Panc1 (cell line): ENCODE results near the gene KMT2A. TPM values are rescaled to one million over a fixed set of nuclear protein-coding genes. Genes with fewer than 3 reads are reported as not detected.
A peak's percentile ranks its signal among the peaks of the same experiment; 100 is the strongest.

Experiments
- ATAC-seq: fragments of 200-7000 bp; cut with Tn5 transposase; 2 replicates; pipeline ENCODE4 v1.9.1; 2020; ENCODE audit warnings: mild to moderate bottlenecking, moderate library complexity
- BruUV-seq: library from RNA; stranded (reverse); fragments of 400-500 nt; replicated peaks from 2 replicates; lab custom pipeline; 2021; lab: Mats Ljungman, UMichigan
- CTCF ChIA-PET: fragments of 300-600 bp; sonication (Branson Sonifier 250); formaldehyde crosslinking; loops from one replicate; lab custom pipeline; 2022; ENCODE audit warnings: antibody characterized with exemption; lab: Charles Lee
- POLR2A ChIA-PET: fragments of 300-600 bp; sonication (Branson Sonifier 250); formaldehyde crosslinking; loops from one replicate; lab custom pipeline; 2022; ENCODE audit warnings: antibody characterized with exemption; lab: Charles Lee
- DNase-seq: peaks from one replicate; pipeline ENCODE4 v3.0.0-alpha.2; 2010; ENCODE audit warnings: low read depth, low spot score
- H3K27ac ChIP-seq: 2 replicates; pipeline ENCODE4 v1.5.1; 2011; ENCODE audit warnings: mild to moderate bottlenecking, low read length, inconsistent platforms
- H3K27me3 ChIP-seq: fragments of 200-500 bp; sonication (Bioruptor generic); 2 replicates; pipeline ENCODE4 v1.6.0; 2014; ENCODE audit warnings: low read length, inconsistent platforms; ENCODE audit not compliant: control insufficient read depth, insufficient read depth
- H3K36me3 ChIP-seq: fragments of 200-500 bp; sonication (Bioruptor generic); 2 replicates; pipeline ENCODE4 v1.5.1; 2014; ENCODE audit warnings: inconsistent platforms, mild to moderate bottlenecking, low read length, moderate library complexity; ENCODE audit not compliant: control insufficient read depth, insufficient read depth
- H3K4me1 ChIP-seq: 2 replicates; pipeline ENCODE4 v1.5.1; 2011; ENCODE audit warnings: inconsistent platforms, mild to moderate bottlenecking, low read length, moderate library complexity; ENCODE audit not compliant: control insufficient read depth, insufficient read depth
- H3K4me3 ChIP-seq, 2 experiments: 2 replicates each; pipeline ENCODE4 v1.5.1; 2011 to 2012; ENCODE audit warnings: low read depth in 2 of 2, low read length in 2 of 2, mild to moderate bottlenecking in 2 of 2, inconsistent platforms in 1 of 2, moderate library complexity in 1 of 2
- H3K9me3 ChIP-seq: fragments of 200-500 bp; sonication (Bioruptor generic); 2 replicates; pipeline ENCODE4 v1.5.1; 2014; ENCODE audit warnings: low read depth, mild to moderate bottlenecking, inconsistent platforms, low read length, moderate library complexity; ENCODE audit not compliant: control insufficient read depth, insufficient read depth
- CTCF ChIP-seq: fragments of 450-650 bp; IDR thresholded peaks from 2 replicates; pipeline ENCODE4 v1.5.1; 2017; ENCODE audit warnings: mild to moderate bottlenecking
- POLR2AphosphoS5 ChIP-seq: IDR thresholded peaks from 2 replicates; pipeline ENCODE4 v1.6.1; 2012; ENCODE audit warnings: mild to moderate bottlenecking, low read depth, low read length, moderate library complexity
- REST ChIP-seq, 2 experiments: IDR thresholded peaks; 2 replicates each; pipeline ENCODE4 v1.6.1; 2011 to 2012; ENCODE audit warnings: low read depth in 2 of 2, control low read depth in 1 of 2, low read length in 1 of 2, mild to moderate bottlenecking in 1 of 2, moderate library complexity in 1 of 2; ENCODE audit not compliant: insufficient read depth in 1 of 2
- SIN3A ChIP-seq: IDR thresholded peaks from 2 replicates; pipeline ENCODE4 v1.6.1; 2012; ENCODE audit warnings: low read depth, mild to moderate bottlenecking, low read length, moderate library complexity, borderline replicate concordance; ENCODE audit not compliant: insufficient read depth
- TCF7L2 ChIP-seq: IDR thresholded peaks from 2 replicates; pipeline ENCODE4 v1.6.1; 2011; ENCODE audit warnings: mild to moderate bottlenecking, low read depth, low read length, inconsistent platforms
- in situ Hi-C: cut with HindIII; loops from 2 replicates; pipeline ENCODE4 v1.10.0; 2016; ENCODE audit warnings: low sequenced_read_pairs, low pct_unique_long_range_greater_than_20kb
- intact Hi-C: fragments of 100-400 bp; cut with micrococcal nuclease; formaldehyde crosslinking; loops from one replicate; pipeline ENCODE4 v1.10.0; 2022; ENCODE audit not compliant: unreplicated experiment
- total RNA-seq: library from RNA; stranded (reverse); gene quantifications from one replicate; pipeline ENCODE4 v1.2.1, GENCODE V29; 2021; ENCODE audit not compliant: unreplicated experiment

Gene KMT2A
- total RNA-seq, 1 experiment from 2014 or later: 139 TPM

- ATAC-seq (no peak), DNase-seq (no peak)
- H3K4me3 ChIP-seq: no peak overlapping the region
- H3K27me3 ChIP-seq: no peaks in the 10 kb centered on the region
- CTCF ChIA-PET: interaction anchor here (0.7 kb wide), 1 partner anchor 16 kb away, joined by 3 read pairs; no protein-coding TSS in a partner anchor
- no peaks in the 10 kb centered on the region for H3K9me3 ChIP-seq
- in situ Hi-C loops (no loop called here), intact Hi-C loops (no loop called here)
- peaks cover 67% of the 10 kb centered on the region for H3K4me1 ChIP-seq
- H3K27ac ChIP-seq: peak overlapping the region; percentile 62
- POLR2A ChIA-PET: interaction anchor here (0.6 kb wide), 2 partner anchors 88 to 160 kb away, joined by 4 read pairs; no protein-coding TSS in a partner anchor
- H3K36me3 ChIP-seq: peaks cover 30% of the 10 kb centered on the region
- no peak for TF ChIP-seq TCF7L2
- TF ChIP-seq POLR2AphosphoS5: 0 out of 2 replicates have a peak, but pooled peaks have one; percentile 34
- no peak for TF ChIP-seq REST (IDR thresholded peaks at IDR 0.05; ENCODE audit: insufficient read depth in 1 of 2, low read depth in 2 of 2, low read length in 1 of 2)
- TF ChIP-seq SIN3A: no peak
- no TSS peak for BruUV-seq
Observed at GRCh38 chr11:118410055-118410745, 26.1 kb upstream of the KMT2A start.

- no peaks in the 10 kb centered on the region for H3K9me3 ChIP-seq
- POLR2A ChIA-PET: interaction anchor here (0.6 kb wide), 1 partner anchor 12 kb away, joined by 4 read pairs; no protein-coding TSS in a partner anchor
- H3K27ac ChIP-seq: peak overlapping the region; percentile 36
- ATAC-seq: no peak
- intact Hi-C loops (no loop called here), in situ Hi-C loops (no loop called here)
- H3K36me3 ChIP-seq: peaks cover 25% of the 10 kb centered on the region
- H3K4me3 ChIP-seq: no peak overlapping the region
- no peaks in the 10 kb centered on the region for H3K27me3 ChIP-seq
- CTCF ChIA-PET: interaction anchor here (0.6 kb wide), 1 partner anchor 21 kb away, joined by 5 read pairs; no protein-coding TSS in a partner anchor
- TF ChIP-seq SIN3A: no peak
- no peak; the same call in 1 of the 2 replicates for TF ChIP-seq POLR2AphosphoS5
- TF ChIP-seq TCF7L2: no peak
- TF ChIP-seq CTCF: no peak
- no peak for TF ChIP-seq REST (IDR thresholded peaks at IDR 0.05; ENCODE audit: insufficient read depth in 1 of 2, low read depth in 2 of 2, low read length in 1 of 2)
- DNase-seq: no peak
- BruUV-seq: no TSS peak
- H3K4me1 ChIP-seq: peaks cover 69% of the 10 kb centered on the region
Observed at GRCh38 chr11:118411530-118411929, 24.8 kb upstream of the KMT2A start.
